Coronary artery (tissue), 2 donors: ENCODE data around the gene PSMB1.

ENCODE experiments used
- DNase-seq: peaks from one replicate; pipeline ENCODE4 v3.0.0-alpha.2; 2017; ENCODE audit warnings: low spot score
- H3K27ac ChIP-seq, 2 donors: fragments of 200-600 bp; sonication (generic); one replicate each; pipeline ENCODE4 v1.5.1; 2016 to 2019
- H3K4me3 ChIP-seq: fragments of 200-600 bp; sonication (generic); 2 replicates; pipeline ENCODE4 v1.5.1; 2016; ENCODE audit warnings: mild to moderate bottlenecking, moderate library complexity
- CTCF ChIP-seq: fragments of 200-600 bp; sonication (generic); IDR thresholded peaks from one replicate; pipeline ENCODE4 v1.5.1; 2019; ENCODE audit warnings: antibody characterized with exemption

Gene PSMB1

GRCh38 chr6:170552765-170553533, at the start of gene PSMB1:
Gene PSMB1 (minus strand): TSS chr6:170553307. CDS start chr6:170553242, 65 bp downstream.
- H3K27ac ChIP-seq, result peak within 1 kb of the TSS; percentile 95 to 96
- no peak for TF ChIP-seq CTCF
- H3K4me3 ChIP-seq, result peak within 1 kb of the TSS; percentile 94
- peak; percentile 96 for DNase-seq

- DNase-seq, result no peak
- H3K27ac ChIP-seq, result no peak overlapping the region
- no peak for TF ChIP-seq CTCF
- H3K4me3 ChIP-seq, result no peak overlapping the region
Measured at GRCh38 chr6:170597278-170597677, 44.2 kb upstream of the PSMB1 start.

GRCh38 chr6:170596426-170596825, 43.3 kb upstream of the PSMB1 start:
- no peak overlapping the region for H3K27ac ChIP-seq
- no peak overlapping the region for H3K4me3 ChIP-seq
- TF ChIP-seq CTCF, result no peak
- DNase-seq, result no peak

- H3K4me3 ChIP-seq, result no peak overlapping the region
- H3K27ac ChIP-seq, result no peak overlapping the region
- DNase-seq, result no peak
- no peak for TF ChIP-seq CTCF
Measured at GRCh38 chr6:170590725-170591124, 37.6 kb upstream of the PSMB1 start.

GRCh38 chr6:170584954-170585498, 31.9 kb upstream of the PSMB1 start:
- Histone ChIP-seq H3K27ac (peak overlapping the region; percentile 29 to 91), H3K4me3 (peak overlapping the region; percentile 95)
- no peak for DNase-seq
- TF ChIP-seq CTCF, result no peak

- Histone ChIP-seq H3K4me3 (peak within 1 kb of the TSS; percentile 95), H3K27ac (peak within 1 kb of the TSS; percentile 29 to 91)
- DNase-seq, result peak; percentile 94
- no peak for TF ChIP-seq CTCF
Measured at GRCh38 chr6:170584181-170584953, 31.3 kb upstream of the PSMB1 start, which contains the start of gene PDCD2. Gene PDCD2 (minus strand): TSS chr6:170584637. CDS start chr6:170584581, 56 bp downstream.
